Neural cell (in vitro differentiated cells): Measurements from ENCODE around the gene IRS1. TPM values are rescaled to one million over a fixed set of nuclear protein-coding genes. Genes with fewer than 3 reads are reported as not detected.

Experiments
- H2AFZ ChIP-seq: fragments of 200-600, 300-800 bp; sonication (generic), shearing (Covaris generic); 2 replicates; pipeline ENCODE4 v1.6.0; 2014; ENCODE audit warnings: low read depth, mild to moderate bottlenecking, antibody characterized with exemption, low read length, moderate library complexity
- H3F3A ChIP-seq: fragments of 200-600 bp; shearing (Covaris generic); 2 replicates; pipeline ENCODE4 v1.6.1; 2016; ENCODE audit warnings: mild to moderate bottlenecking, moderate library complexity, mixed read lengths, antibody characterized with exemption, low read length; ENCODE audit not compliant: insufficient read depth, poor library complexity, severe bottlenecking
- H3K27ac ChIP-seq: fragments of 200-600, 300-800 bp; sonication (generic), shearing (Covaris generic); 2 replicates; pipeline ENCODE4 v1.5.1; 2014; ENCODE audit warnings: mild to moderate bottlenecking, low read length, moderate library complexity
- H3K27me3 ChIP-seq: fragments of 300-800, 200-600 bp; sonication (generic), shearing (Covaris generic); 2 replicates; pipeline ENCODE4 v1.6.0; 2014; ENCODE audit warnings: mild to moderate bottlenecking, low read depth, low read length, moderate library complexity; ENCODE audit not compliant: insufficient read depth
- H3K36me3 ChIP-seq: fragments of 300-800, 200-600 bp; sonication (generic), shearing (Covaris generic); 2 replicates; pipeline ENCODE4 v1.5.1; 2014; ENCODE audit warnings: mild to moderate bottlenecking, antibody characterized with exemption, low read length, moderate library complexity; ENCODE audit not compliant: insufficient read depth
- H3K4me2 ChIP-seq: fragments of 300-800, 200-600 bp; sonication (generic), shearing (Covaris generic); 2 replicates; pipeline ENCODE4 v1.6.0; 2014; ENCODE audit warnings: mild to moderate bottlenecking, low read length
- H3K4me3 ChIP-seq: fragments of 300-800, 200-600 bp; sonication (generic), shearing (Covaris generic); 2 replicates; pipeline ENCODE4 v1.5.1; 2014; ENCODE audit warnings: mild to moderate bottlenecking, low read length, moderate library complexity
- H3K79me2 ChIP-seq: fragments of 200-600 bp; shearing (Covaris generic); replicated peaks from 2 replicates; pipeline ENCODE4 v1.6.0; 2014; ENCODE audit warnings: mild to moderate bottlenecking, low read length, moderate library complexity; ENCODE audit not compliant: insufficient read depth
- H3K9ac ChIP-seq: fragments of 300-800, 200-600 bp; sonication (generic), shearing (Covaris generic); 2 replicates; pipeline ENCODE4 v1.6.1; 2016; ENCODE audit warnings: mild to moderate bottlenecking, low read length, mixed read lengths
- H3K9me2 ChIP-seq: fragments of 200-600 bp; shearing (Covaris generic); 2 replicates; pipeline ENCODE4 v1.6.1; 2016; ENCODE audit warnings: mild to moderate bottlenecking, low read length, mixed read lengths; ENCODE audit not compliant: insufficient read depth
- H3K9me3 ChIP-seq: fragments of 200-600, 300-800 bp; sonication (generic), shearing (Covaris generic); 2 replicates; pipeline ENCODE4 v1.6.1; 2016; ENCODE audit warnings: mild to moderate bottlenecking, mixed run types, low read length, moderate library complexity, mixed read lengths
- H4K20me1 ChIP-seq: fragments of 200-600 bp; shearing (Covaris generic); 2 replicates; pipeline ENCODE4 v1.6.1; 2016; ENCODE audit warnings: mild to moderate bottlenecking, mixed run types; ENCODE audit not compliant: insufficient read depth
- EP300 ChIP-seq: fragments of 450-650 bp; conservative IDR thresholded peaks from 2 replicates; pipeline ENCODE4 v1.6.1; 2014; ENCODE audit warnings: antibody characterized with exemption, mild to moderate bottlenecking, moderate library complexity; ENCODE audit not compliant: poor library complexity, severe bottlenecking
- EZH2 ChIP-seq: fragments of 200-600, 300-800 bp; shearing (Covaris generic), sonication (generic); IDR thresholded peaks from 2 replicates; pipeline ENCODE4 v1.6.1; 2014; ENCODE audit warnings: antibody characterized with exemption, low read length, borderline replicate concordance, mild to moderate bottlenecking; ENCODE audit not compliant: insufficient read depth, poor library complexity, severe bottlenecking
- MXI1 ChIP-seq: fragments of 450-650 bp; conservative IDR thresholded peaks from 2 replicates; pipeline ENCODE4 v1.6.1; 2014; ENCODE audit warnings: antibody characterized with exemption, mild to moderate bottlenecking; ENCODE audit not compliant: poor library complexity, severe bottlenecking
- POLR2AphosphoS5 ChIP-seq: IDR thresholded peaks from 2 replicates; pipeline ENCODE4 v1.6.1; 2012
- RAD21 ChIP-seq: fragments of 450-650 bp; conservative IDR thresholded peaks from 2 replicates; pipeline ENCODE4 v1.6.1; 2014; ENCODE audit warnings: antibody characterized with exemption, mild to moderate bottlenecking, moderate library complexity
- SMC3 ChIP-seq: fragments of 450-650 bp; conservative IDR thresholded peaks from 2 replicates; pipeline ENCODE4 v1.6.1; 2014; ENCODE audit warnings: antibody characterized with exemption, mild to moderate bottlenecking, moderate library complexity; ENCODE audit not compliant: poor library complexity
- TAF1 ChIP-seq: IDR thresholded peaks from 2 replicates; pipeline ENCODE4 v1.6.1; 2012; ENCODE audit warnings: low read depth
- polyA plus RNA-seq: library from polyadenylated mRNA; depleted of rRNA; stranded (reverse); fragments of >200 nt; gene quantifications from 2 replicates; pipeline ENCODE4 v1.2.3, GENCODE V29; 2014
- TF ChIP-seq, protein P1 (sequence below): IDR thresholded peaks from 2 replicates; pipeline ENCODE4 v1.6.1; 2012; ENCODE audit warnings: borderline replicate concordance
- TF ChIP-seq, protein P2 (sequence below): fragments of 450-650 bp; IDR thresholded peaks from 2 replicates; pipeline ENCODE4 v1.5.1; 2014; ENCODE audit warnings: antibody characterized with exemption, mild to moderate bottlenecking, moderate library complexity; ENCODE audit not compliant: poor library complexity, severe bottlenecking

The IRS1 gene
- polyA plus RNA-seq, 1 donor from 2014 or later = 7.2 TPM

- Histone ChIP-seq H3K9ac (no peak overlapping the region), H3K27me3 (no peaks in the 10 kb centered on the region), H3K9me3 (no peaks in the 10 kb centered on the region), H3K9me2 (no peaks in the 10 kb centered on the region), H3K79me2 (peaks cover 14% of the 10 kb centered on the region), H4K20me1 (no peaks in the 10 kb centered on the region), H3K4me3 (no peak overlapping the region), H2AFZ (no peak overlapping the region), H3F3A (no peaks in the 10 kb centered on the region), H3K27ac (no peak overlapping the region), H3K4me2 (no peak overlapping the region), H3K36me3 (no peaks in the 10 kb centered on the region)
- TF ChIP-seq EP300 (no peak), MXI1 (no peak), RAD21 (no peak), TAF1 (no peak), POLR2AphosphoS5 (no peak), EZH2 (no peak), SMC3 (no peak)
- TF ChIP-seq, protein P1, sequence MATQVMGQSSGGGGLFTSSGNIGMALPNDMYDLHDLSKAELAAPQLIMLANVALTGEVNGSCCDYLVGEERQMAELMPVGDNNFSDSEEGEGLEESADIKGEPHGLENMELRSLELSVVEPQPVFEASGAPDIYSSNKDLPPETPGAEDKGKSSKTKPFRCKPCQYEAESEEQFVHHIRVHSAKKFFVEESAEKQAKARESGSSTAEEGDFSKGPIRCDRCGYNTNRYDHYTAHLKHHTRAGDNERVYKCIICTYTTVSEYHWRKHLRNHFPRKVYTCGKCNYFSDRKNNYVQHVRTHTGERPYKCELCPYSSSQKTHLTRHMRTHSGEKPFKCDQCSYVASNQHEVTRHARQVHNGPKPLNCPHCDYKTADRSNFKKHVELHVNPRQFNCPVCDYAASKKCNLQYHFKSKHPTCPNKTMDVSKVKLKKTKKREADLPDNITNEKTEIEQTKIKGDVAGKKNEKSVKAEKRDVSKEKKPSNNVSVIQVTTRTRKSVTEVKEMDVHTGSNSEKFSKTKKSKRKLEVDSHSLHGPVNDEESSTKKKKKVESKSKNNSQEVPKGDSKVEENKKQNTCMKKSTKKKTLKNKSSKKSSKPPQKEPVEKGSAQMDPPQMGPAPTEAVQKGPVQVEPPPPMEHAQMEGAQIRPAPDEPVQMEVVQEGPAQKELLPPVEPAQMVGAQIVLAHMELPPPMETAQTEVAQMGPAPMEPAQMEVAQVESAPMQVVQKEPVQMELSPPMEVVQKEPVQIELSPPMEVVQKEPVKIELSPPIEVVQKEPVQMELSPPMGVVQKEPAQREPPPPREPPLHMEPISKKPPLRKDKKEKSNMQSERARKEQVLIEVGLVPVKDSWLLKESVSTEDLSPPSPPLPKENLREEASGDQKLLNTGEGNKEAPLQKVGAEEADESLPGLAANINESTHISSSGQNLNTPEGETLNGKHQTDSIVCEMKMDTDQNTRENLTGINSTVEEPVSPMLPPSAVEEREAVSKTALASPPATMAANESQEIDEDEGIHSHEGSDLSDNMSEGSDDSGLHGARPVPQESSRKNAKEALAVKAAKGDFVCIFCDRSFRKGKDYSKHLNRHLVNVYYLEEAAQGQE = no peak
- TF ChIP-seq, protein P2, sequence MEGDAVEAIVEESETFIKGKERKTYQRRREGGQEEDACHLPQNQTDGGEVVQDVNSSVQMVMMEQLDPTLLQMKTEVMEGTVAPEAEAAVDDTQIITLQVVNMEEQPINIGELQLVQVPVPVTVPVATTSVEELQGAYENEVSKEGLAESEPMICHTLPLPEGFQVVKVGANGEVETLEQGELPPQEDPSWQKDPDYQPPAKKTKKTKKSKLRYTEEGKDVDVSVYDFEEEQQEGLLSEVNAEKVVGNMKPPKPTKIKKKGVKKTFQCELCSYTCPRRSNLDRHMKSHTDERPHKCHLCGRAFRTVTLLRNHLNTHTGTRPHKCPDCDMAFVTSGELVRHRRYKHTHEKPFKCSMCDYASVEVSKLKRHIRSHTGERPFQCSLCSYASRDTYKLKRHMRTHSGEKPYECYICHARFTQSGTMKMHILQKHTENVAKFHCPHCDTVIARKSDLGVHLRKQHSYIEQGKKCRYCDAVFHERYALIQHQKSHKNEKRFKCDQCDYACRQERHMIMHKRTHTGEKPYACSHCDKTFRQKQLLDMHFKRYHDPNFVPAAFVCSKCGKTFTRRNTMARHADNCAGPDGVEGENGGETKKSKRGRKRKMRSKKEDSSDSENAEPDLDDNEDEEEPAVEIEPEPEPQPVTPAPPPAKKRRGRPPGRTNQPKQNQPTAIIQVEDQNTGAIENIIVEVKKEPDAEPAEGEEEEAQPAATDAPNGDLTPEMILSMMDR = no peak
These were observed 65.6 kb downstream of the IRS1 start for GRCh38 chr2:226733927-226734564.

DNA sequence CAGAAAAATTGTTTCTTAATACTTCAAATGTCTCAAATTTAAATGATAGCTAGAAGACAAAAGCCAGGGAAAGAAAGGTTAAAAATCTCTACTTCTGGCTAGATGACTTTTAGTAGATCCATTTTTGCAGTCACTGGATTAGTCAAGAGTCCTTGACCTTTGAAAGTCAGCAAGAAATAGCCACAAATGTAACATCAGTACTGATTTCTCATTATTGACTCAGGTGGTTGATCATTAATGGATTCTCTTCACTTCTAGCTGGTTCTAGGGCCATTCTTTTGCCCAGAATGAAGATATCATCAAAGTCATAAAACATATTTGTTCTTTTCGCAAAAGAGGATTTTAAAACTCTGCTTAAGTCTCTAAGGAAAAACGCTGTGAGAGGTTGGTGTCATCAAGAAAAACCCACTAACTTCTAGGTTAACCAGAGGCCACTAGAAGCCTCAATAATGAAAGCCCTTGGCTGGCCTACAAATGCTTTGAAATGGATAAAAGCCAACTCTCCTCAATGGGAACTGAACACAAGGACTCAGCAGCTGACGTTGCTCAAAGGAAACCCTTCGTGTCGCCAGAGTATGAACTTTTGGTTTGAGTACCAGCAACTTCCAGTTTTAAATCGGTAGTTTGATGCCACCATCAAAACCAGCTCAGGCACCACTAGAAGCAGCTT is 66.3 kb downstream of the IRS1 start:
- no peaks in the 10 kb centered on the region for H4K20me1 ChIP-seq
- no peaks in the 10 kb centered on the region for H3F3A ChIP-seq
- peaks cover 8% of the 10 kb centered on the region for H3K79me2 ChIP-seq
- H3K9ac ChIP-seq = no peak overlapping the region
- H3K4me2 ChIP-seq = no peak overlapping the region
- TF ChIP-seq MXI1 (no peak), TAF1 (no peak), EZH2 (no peak), SMC3 (no peak)
- no peaks in the 10 kb centered on the region for H3K36me3 ChIP-seq
- no peaks in the 10 kb centered on the region for H3K27me3 ChIP-seq
- H3K9me3 ChIP-seq = no peaks in the 10 kb centered on the region
- H3K27ac ChIP-seq = no peak overlapping the region
- H3K4me3 ChIP-seq = no peak overlapping the region
- no peaks in the 10 kb centered on the region for H3K9me2 ChIP-seq
- no peak overlapping the region for H2AFZ ChIP-seq
